HepG2 (cell line): Measurements from ENCODE around the gene CXXC5. TPM values are rescaled to one million over a fixed set of nuclear protein-coding genes. Genes with fewer than 3 reads are reported as not detected.
A peak's percentile ranks its signal among the peaks of the same experiment; 100 is the strongest.

Source experiments
- CENPT ChIP-seq: sonication (generic); formaldehyde crosslinking; IDR thresholded peaks from 2 replicates; pipeline ENCODE4 v1.8.0; 2022; ENCODE audit warnings: low read depth, mild to moderate bottlenecking, moderate library complexity, missing genetic modification reagents
- GATAD2A ChIP-seq: IDR thresholded peaks from 2 replicates; pipeline ENCODE4 v1.6.1; 2016
- HMG20B ChIP-seq: conservative IDR thresholded peaks from 2 replicates; pipeline ENCODE4 v1.6.1; 2016; ENCODE audit warnings: missing genetic modification reagents, missing compliant biosample characterization
- NR2F6 ChIP-seq, 2 experiments: IDR thresholded peaks; 2 replicates each; pipeline ENCODE4 v1.6.1; 2016; ENCODE audit warnings: antibody characterized with exemption in 1 of 2, mild to moderate bottlenecking in 1 of 2
- SAP130 ChIP-seq: IDR thresholded peaks from 2 replicates; pipeline ENCODE4 v1.6.1; 2016; ENCODE audit warnings: low read depth
- SOX13 ChIP-seq, 3 experiments: fragments of 450-650 bp in 1 of 3; sonication (generic) in 1 of 3; formaldehyde crosslinking in 1 of 3; IDR thresholded peaks in 2 of 3; conservative IDR thresholded peaks in 1 of 3; 2 replicates each; pipeline versions ENCODE4 v1.5.0 to v1.6.1; 2016 to 2020; ENCODE audit warnings: antibody characterized with exemption in 1 of 3, mild to moderate bottlenecking in 1 of 3, missing compliant biosample characterization in 1 of 3, missing genetic modification reagents in 1 of 3, moderate library complexity in 1 of 3
- ZFP82 ChIP-seq: sonication (generic); formaldehyde crosslinking; IDR thresholded peaks from 2 replicates; pipeline ENCODE4 v1.5.1; 2020; ENCODE audit warnings: mild to moderate bottlenecking, missing genetic modification reagents, borderline replicate concordance
- ZFX ChIP-seq: sonication (generic); formaldehyde crosslinking; IDR thresholded peaks from 2 replicates; pipeline ENCODE4 v1.4.0; 2020; ENCODE audit warnings: mild to moderate bottlenecking, low read depth, missing genetic modification reagents, moderate library complexity
- ZMAT3 ChIP-seq: sonication (generic); formaldehyde crosslinking; conservative IDR thresholded peaks from 2 replicates; pipeline ENCODE4 v1.7.0; 2021; ENCODE audit warnings: missing genetic modification reagents
- ZNF143 ChIP-seq: sonication (generic); formaldehyde crosslinking; IDR thresholded peaks from 2 replicates; pipeline ENCODE4 v1.4.0; 2020; ENCODE audit warnings: missing genetic modification reagents
- ZNF234 ChIP-seq: sonication (generic); formaldehyde crosslinking; conservative IDR thresholded peaks from 2 replicates; pipeline ENCODE4 v1.5.1; 2020; ENCODE audit warnings: mild to moderate bottlenecking, missing genetic modification reagents
- ZNF292 ChIP-seq: sonication (generic); formaldehyde crosslinking; IDR thresholded peaks from 2 replicates; pipeline ENCODE4 v1.8.1; 2022; ENCODE audit warnings: mild to moderate bottlenecking, low read depth, missing genetic modification reagents, borderline replicate concordance
- ZNF552 ChIP-seq: sonication (generic); formaldehyde crosslinking; IDR thresholded peaks from 2 replicates; pipeline ENCODE4 v1.9.0; 2022; ENCODE audit warnings: missing genetic modification reagents, mild to moderate bottlenecking, borderline replicate concordance
- ZNF614 ChIP-seq: IDR thresholded peaks from 2 replicates; pipeline ENCODE4 v1.6.1; 2018; ENCODE audit warnings: missing biosample characterization, missing genetic modification reagents, inconsistent platforms, borderline replicate concordance
- ZNF7 ChIP-seq: IDR thresholded peaks from 2 replicates; pipeline ENCODE4 v1.6.1; 2016; ENCODE audit warnings: missing biosample characterization, missing genetic modification reagents
- polyA plus RNA-seq, 8 experiments: library from polyadenylated mRNA; depleted of rRNA in 3 of 8; stranded (reverse) in 7 of 8; unstranded in 1 of 8; fragments of >200 nt; fragmentation: Illumina TruSeq in 4 of 8; extraction: Trizol in 4 of 8; gene quantifications; 2 replicates each; pipeline versions ENCODE4 v1.2.1 to v1.2.3, GENCODE V29; 2011 to 2016; ENCODE audit warnings: low read depth in 4 of 8, missing spikeins in 1 of 8, mixed read lengths in 1 of 8; ENCODE audit not compliant: insufficient read depth in 1 of 8
- total RNA-seq, 5 experiments: library from RNA; depleted of rRNA; stranded (reverse); fragments of >200 nt; fragmentation: Illumina TruSeq; extraction: Trizol; gene quantifications; 2 replicates each; pipeline ENCODE4 v1.2.3, GENCODE V29; 2016; ENCODE audit warnings: low read depth in 1 of 5
- TF ChIP-seq, protein P1 (sequence below): sonication (generic); formaldehyde crosslinking; IDR thresholded peaks from 2 replicates; pipeline ENCODE4 v1.8.0; 2022; ENCODE audit warnings: missing genetic modification reagents, mild to moderate bottlenecking, moderate library complexity, borderline replicate concordance
- TF ChIP-seq, protein P2 (sequence below): sonication (generic); formaldehyde crosslinking; conservative IDR thresholded peaks from 2 replicates; pipeline ENCODE4 v1.8.0; 2022; ENCODE audit warnings: missing genetic modification reagents
- TF ChIP-seq, protein P3 (sequence below): sonication (generic); formaldehyde crosslinking; IDR thresholded peaks from 2 replicates; pipeline ENCODE4 v1.5.1; 2020; ENCODE audit warnings: missing genetic modification reagents, mild to moderate bottlenecking, borderline replicate concordance
- TF ChIP-seq, protein P4 (sequence below): IDR thresholded peaks from 2 replicates; pipeline ENCODE4 v1.6.1; 2016; ENCODE audit warnings: mild to moderate bottlenecking
- TF ChIP-seq, protein P5 (sequence below): IDR thresholded peaks from 2 replicates; pipeline ENCODE4 v1.6.1; 2016; ENCODE audit warnings: mild to moderate bottlenecking, missing biosample characterization, missing genetic modification reagents
- TF ChIP-seq, protein P6 (sequence below): sonication (generic); formaldehyde crosslinking; conservative IDR thresholded peaks from 2 replicates; pipeline ENCODE4 v1.4.0; 2020; ENCODE audit warnings: missing genetic modification reagents

Gene CXXC5
- total and polyA plus RNA-seq, 2 of the 13 experiments (the other 11 are each of a cell fraction or from before 2014, with no cell fraction given), result 32.3 to 33.0 TPM

DNA sequence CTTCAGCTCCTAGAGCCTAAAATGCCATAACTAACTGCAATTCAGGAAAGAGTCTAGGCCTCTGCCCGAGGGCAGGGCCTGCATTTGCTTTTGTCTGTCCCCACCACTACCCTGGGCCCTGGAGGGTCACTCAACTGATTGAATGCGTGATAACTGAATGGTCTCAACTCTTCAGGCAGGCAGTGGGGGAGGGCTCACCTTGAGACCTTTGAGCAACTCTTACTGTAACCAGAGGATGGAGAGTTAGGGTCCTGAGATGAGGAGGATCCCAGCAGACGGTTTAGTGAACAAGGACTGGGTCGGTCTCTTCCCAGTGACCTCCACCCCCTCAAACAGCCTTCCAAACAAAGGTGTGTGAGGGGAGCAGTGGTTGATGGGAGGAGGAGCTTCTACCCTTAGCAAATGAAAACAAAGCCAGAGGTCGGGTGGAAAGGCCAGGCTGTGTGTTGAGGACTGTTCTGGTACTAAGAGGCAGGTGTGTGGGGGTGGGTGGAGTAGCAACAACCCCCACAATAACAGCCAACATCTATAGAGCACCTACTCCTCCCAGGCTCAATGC, 59.4 kb downstream of the CXXC5 start (continued):
- TF ChIP-seq, protein P1, sequence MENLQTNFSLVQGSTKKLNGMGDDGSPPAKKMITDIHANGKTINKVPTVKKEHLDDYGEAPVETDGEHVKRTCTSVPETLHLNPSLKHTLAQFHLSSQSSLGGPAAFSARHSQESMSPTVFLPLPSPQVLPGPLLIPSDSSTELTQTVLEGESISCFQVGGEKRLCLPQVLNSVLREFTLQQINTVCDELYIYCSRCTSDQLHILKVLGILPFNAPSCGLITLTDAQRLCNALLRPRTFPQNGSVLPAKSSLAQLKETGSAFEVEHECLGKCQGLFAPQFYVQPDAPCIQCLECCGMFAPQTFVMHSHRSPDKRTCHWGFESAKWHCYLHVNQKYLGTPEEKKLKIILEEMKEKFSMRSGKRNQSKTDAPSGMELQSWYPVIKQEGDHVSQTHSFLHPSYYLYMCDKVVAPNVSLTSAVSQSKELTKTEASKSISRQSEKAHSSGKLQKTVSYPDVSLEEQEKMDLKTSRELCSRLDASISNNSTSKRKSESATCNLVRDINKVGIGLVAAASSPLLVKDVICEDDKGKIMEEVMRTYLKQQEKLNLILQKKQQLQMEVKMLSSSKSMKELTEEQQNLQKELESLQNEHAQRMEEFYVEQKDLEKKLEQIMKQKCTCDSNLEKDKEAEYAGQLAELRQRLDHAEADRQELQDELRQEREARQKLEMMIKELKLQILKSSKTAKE, result peak; percentile 24; the same call in 1 of the 2 replicates
- TF ChIP-seq, protein P2, sequence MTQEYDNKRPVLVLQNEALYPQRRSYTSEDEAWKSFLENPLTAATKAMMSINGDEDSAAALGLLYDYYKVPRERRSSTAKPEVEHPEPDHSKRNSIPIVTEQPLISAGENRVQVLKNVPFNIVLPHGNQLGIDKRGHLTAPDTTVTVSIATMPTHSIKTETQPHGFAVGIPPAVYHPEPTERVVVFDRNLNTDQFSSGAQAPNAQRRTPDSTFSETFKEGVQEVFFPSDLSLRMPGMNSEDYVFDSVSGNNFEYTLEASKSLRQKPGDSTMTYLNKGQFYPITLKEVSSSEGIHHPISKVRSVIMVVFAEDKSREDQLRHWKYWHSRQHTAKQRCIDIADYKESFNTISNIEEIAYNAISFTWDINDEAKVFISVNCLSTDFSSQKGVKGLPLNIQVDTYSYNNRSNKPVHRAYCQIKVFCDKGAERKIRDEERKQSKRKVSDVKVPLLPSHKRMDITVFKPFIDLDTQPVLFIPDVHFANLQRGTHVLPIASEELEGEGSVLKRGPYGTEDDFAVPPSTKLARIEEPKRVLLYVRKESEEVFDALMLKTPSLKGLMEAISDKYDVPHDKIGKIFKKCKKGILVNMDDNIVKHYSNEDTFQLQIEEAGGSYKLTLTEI (CRISPR knock-in tag), result no peak
- TF ChIP-seq, protein P3, sequence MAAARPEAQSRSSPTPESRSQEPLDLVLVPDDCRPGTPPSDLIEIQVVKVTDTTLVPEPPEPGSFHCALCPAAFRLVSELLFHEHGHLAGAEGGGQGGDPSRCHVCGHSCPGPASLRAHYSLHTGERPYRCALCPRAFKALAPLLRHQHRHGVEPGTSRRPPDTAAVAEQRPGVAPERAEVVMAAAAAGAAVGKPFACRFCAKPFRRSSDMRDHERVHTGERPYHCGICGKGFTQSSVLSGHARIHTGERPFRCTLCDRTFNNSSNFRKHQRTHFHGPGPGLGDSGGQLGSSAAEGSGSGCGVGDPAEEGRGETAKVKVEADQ, result no peak
- TF ChIP-seq SOX13 (IDR thresholded peaks at IDR 0.05) (0 out of 2 replicates have a peak, but pooled peaks have one; percentile 36), SOX13 (CRISPR knock-in tag; conservative IDR thresholded peaks at IDR 0.05 in 1 of 2, IDR thresholded peaks at IDR 0.05 in 1 of 2) (peak in 1 of 2 experiments; percentile 49; a peak in 2 of 4 replicates), ZNF143 (CRISPR knock-in tag) (peak; percentile 53), ZNF292 (CRISPR knock-in tag) (no peak), ZFX (CRISPR knock-in tag) (peak; percentile 74; the same call in 1 of the 2 replicates), ZNF7 (peak; percentile 65), GATAD2A (0 out of 2 replicates have a peak, but pooled peaks have one; percentile 53), ZNF614 (no peak), ZFP82 (CRISPR knock-in tag) (no peak), ZNF234 (CRISPR knock-in tag) (no peak), SAP130 (CRISPR knock-in tag) (peak; percentile 60), ZMAT3 (CRISPR knock-in tag) (no peak), HMG20B (CRISPR knock-in tag) (no peak), NR2F6 (IDR thresholded peaks at IDR 0.05) (peak; percentile 76), NR2F6 (CRISPR knock-in tag; IDR thresholded peaks at IDR 0.05) (peak; percentile 74), ZNF552 (no peak), CENPT (CRISPR knock-in tag) (no peak)
- TF ChIP-seq, protein P4, sequence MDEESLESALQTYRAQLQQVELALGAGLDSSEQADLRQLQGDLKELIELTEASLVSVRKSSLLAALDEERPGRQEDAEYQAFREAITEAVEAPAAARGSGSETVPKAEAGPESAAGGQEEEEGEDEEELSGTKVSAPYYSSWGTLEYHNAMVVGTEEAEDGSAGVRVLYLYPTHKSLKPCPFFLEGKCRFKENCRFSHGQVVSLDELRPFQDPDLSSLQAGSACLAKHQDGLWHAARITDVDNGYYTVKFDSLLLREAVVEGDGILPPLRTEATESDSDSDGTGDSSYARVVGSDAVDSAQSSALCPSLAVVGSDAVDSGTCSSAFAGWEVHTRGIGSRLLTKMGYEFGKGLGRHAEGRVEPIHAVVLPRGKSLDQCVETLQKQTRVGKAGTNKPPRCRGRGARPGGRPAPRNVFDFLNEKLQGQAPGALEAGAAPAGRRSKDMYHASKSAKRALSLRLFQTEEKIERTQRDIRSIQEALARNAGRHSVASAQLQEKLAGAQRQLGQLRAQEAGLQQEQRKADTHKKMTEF (CRISPR knock-in tag), result 0 out of 2 replicates have a peak, but pooled peaks have one; percentile 13
- TF ChIP-seq, protein P5, sequence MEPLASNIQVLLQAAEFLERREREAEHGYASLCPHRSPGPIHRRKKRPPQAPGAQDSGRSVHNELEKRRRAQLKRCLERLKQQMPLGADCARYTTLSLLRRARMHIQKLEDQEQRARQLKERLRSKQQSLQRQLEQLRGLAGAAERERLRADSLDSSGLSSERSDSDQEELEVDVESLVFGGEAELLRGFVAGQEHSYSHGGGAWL (CRISPR knock-in tag), result no peak
- TF ChIP-seq, protein P6, sequence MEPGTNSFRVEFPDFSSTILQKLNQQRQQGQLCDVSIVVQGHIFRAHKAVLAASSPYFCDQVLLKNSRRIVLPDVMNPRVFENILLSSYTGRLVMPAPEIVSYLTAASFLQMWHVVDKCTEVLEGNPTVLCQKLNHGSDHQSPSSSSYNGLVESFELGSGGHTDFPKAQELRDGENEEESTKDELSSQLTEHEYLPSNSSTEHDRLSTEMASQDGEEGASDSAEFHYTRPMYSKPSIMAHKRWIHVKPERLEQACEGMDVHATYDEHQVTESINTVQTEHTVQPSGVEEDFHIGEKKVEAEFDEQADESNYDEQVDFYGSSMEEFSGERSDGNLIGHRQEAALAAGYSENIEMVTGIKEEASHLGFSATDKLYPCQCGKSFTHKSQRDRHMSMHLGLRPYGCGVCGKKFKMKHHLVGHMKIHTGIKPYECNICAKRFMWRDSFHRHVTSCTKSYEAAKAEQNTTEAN (CRISPR knock-in tag), result no peak
